GM04503 (cell line): ENCODE data around the gene ZNF764.

ENCODE experiments used
- DNase-seq: peaks from one replicate; pipeline ENCODE4 v3.0.0-alpha.2; 2012; ENCODE audit warnings: low read depth

ZNF764 gene

GRCh38 chr16:30570636-30571444, 12.7 kb upstream of the ZNF764 start:
- no peak for DNase-seq

- DNase-seq = no peak
Measured at GRCh38 chr16:30569746-30570635, 11.8 kb upstream of the ZNF764 start.

DNA sequence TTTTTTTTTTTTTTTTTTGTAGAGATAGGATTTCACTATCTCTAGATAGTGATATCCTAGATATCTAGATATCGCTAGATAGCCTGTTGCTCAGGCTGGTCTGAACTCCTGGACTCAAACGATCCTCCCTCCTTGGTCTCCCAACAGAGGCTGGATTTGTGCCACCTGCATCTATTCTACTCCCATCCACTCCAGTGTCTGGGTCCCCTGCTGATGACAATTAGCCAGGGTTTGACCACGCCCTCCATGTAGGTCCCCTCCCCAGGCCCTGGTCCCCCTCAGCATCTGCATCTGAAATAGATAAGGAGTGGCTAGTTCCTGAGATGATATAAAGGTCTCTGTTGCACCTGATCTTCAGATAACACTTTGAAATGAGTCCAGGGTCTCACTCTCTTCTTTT, 11.1 kb upstream of the ZNF764 start:
- no peak for DNase-seq

DNA sequence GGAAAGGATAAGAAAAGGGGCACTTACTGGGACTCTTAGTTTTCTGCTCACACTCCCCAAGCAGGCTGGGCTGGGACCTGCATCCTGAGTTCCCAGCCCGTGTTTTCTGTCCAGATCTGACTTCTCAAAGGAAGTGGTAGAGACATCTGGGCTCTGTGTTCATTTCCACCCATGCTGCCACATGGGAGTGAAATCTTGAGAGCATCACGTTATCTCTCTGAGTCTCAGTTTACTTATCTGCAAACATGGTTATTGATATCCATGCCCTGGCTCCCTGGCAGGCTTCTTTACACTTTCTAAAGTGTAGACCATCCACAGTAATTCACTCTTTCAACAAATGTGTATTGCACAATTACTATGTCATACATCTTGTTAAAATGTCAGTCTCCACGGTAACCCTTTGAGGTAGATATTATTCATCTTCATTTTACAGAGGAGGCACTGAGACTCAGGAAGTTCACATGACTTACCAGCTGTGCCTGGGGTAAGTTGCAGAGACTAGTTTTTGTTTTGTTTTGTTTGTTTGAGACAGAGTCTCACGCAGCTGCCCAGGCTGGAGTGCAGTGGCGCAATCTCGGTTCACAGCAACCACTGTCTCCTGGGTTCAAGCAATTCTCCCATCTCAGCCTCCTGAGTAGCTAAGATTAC, 9.9 kb upstream of the ZNF764 start:
- peak; percentile 56 for DNase-seq

- DNase-seq = no peak
Measured at GRCh38 chr16:30567160-30567990, 9.2 kb upstream of the ZNF764 start.

- DNase-seq = no peak
Measured at GRCh38 chr16:30566531-30566930, 8.4 kb upstream of the ZNF764 start.

- no peak for DNase-seq
Measured at GRCh38 chr16:30565984-30566383, 7.8 kb upstream of the ZNF764 start.

DNA sequence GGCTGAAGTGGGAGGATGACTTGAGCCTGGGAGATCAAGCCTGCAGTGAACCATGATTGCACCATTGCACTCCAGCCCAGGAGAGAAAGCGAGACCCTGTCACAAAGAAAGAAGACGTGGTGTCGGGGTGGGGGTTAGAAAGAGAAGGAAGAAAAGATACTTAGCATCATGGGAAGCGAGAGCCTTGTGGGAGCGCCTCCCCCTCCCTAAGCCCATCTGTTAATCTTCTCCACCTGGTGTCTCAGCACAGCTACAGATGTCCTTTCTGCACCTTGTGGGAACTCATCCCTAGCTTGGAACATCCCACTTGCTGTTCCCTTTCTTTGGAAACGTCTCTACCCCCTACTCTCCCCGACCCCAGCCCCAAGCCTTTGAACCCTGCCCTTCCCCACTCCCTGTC, 7.4 kb upstream of the ZNF764 start:
- DNase-seq = no peak

DNA sequence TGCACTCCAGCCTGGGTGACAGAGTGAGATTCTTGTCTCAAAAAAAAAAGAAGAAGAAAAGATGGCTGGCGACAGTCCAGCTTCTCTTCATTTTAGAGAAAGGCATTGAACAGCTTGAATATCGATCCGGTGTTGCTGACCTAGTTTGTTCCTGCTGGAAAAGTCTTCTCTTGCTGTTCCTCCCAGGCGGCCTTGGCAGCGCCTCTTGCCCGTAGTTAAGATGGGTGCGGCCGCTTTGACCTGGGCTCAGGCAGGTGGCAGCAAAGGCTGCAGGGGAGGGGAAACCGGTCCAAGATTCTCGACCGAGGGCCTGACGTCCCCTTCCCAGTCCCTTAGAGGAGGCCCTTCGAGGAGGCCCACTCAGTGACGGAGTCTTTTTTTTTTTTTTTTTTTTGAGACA, 3.8 kb upstream of the ZNF764 start:
- no peak for DNase-seq

DNA sequence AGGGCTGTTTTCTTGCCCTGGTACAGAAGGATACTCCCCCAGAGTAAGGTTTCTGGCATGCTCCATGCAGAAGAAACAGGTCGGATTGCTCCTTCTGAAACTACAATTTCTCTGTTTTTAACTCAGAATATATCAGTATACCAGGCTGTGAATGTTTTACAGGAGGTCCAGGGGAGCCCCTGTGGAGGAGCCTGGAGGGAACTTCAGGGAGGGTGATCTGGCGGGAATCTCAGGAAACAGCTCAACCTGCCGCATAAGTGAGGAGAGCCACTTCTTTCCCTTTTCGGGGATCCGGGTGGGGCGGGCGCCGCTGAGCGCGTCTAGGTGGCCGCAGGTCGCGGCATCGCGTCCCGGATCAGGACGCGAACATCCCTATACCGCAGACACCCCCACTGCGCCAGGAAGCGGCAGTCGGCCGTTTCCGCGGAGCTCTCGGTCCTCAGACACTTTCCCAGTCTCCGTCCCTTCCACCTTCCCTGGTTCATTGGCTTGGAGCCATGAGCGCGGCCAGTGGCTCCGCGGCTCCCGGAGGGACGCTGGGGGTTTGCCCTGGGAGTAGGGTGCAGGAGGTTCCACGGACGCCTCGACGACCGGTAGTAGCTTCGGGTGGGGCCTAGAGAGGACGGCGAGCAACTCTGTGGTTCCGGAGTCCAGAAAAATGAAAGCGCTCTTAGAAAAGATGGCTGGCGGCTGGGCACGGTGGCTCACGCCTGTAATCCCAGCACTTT, 3.1 kb upstream of the ZNF764 start:
- DNase-seq = no peak

GRCh38 chr16:30559690-30560089, 1.5 kb upstream of the ZNF764 start:
- no peak for DNase-seq

GRCh38 chr16:30558789-30559377, 709 bp upstream of the ZNF764 start:
- DNase-seq = no peak

- DNase-seq = no peak
Measured at GRCh38 chr16:30557707-30557956, 542 bp downstream of the ZNF764 start.

DNA sequence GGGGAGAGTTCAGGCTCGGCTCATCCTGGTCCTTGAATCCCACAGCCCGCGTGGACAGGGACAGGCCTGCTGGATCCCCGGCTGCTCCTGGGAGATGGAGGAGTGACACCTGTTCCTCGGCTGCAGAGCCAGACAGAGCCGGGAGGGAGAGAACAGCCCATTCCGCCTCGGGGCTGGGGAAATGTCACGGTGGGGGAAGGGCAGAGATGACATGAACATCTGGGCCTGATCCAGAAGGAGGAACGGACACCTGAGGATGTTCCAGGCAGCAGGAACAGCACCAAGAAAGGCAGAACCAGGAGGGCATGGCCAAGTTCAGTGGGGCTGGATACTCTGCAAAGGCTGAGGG, 2.1 kb downstream of the ZNF764 start:
- DNase-seq = no peak

DNA sequence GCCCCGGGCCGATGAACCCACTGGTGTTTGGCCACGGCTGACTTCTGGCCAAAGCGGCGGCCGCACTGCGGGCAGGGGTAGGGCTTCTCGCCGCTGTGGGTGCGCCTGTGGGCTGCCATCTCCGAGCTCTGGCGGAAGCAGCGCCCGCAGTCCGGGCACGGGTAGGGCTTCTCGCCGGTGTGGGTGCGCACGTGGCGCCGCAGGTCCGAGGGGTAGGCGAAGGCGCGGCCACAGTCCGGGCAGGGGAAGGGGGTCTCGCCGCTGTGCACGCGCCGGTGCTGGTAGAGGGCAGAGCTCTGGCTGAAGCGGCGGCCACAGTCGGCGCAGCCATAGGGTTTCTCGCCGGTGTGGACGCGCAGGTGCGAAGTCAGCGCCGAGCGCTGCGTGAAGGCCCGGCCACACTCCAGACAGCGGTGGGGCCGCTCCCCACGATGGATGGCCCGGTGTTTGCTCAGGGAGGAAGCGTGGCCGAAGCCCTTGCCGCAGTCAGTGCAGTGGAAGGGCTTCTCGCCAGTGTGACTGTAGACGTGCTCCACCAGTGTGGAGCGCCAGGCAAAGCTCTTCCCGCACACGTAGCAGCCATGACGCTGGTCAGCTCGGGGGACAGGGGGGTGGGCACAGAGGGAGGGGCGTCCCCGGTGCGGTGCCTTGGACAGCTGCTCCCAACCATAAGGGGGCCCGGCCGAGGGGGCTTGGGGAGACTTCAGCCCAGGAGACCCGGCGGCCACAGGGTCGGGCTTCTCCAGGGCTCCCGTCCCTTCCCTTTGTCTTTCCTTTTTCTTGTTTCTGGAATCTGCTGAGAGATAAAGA, 2.7 kb downstream of the ZNF764 start:
- DNase-seq = no peak

DNA sequence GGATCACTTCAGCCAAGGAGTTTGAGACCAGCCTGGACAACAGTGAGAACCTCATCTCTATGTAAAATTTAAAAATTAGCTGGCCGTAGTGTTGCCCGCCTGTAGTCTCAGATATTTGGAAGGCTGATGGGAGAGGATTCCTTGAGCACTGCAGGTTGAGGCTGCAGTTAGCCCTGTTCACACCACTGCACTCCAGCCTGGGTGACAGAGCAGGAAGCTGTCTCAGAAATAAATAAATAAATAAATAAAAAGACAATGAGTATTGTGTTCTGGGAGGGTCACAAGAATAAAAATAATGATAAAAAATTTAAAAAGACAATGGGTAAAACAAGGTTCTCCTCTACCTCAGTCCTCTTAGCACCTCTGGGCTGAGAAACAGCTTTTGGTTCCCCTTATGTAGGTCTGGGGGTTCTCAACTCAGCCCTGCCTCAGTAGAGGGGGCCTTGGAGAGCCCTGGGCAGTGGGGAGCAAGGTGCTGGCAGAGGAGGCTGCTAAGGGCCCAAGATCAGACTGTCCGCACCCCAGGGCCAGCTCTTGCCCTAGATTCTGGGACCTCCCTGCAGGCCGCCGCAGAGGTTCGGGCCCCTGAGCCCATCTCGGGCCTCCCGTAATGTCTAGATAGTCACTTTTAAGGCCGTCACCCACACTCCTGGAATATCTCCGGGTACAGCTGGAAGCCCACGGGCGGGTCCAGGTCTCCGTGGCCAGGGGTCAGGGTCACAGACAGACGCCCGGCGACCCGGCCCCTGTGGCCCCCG, 3.4 kb downstream of the ZNF764 start:
- no peak for DNase-seq

- DNase-seq = no peak
Measured at GRCh38 chr16:30553393-30553899, 4.7 kb downstream of the ZNF764 start.

DNA sequence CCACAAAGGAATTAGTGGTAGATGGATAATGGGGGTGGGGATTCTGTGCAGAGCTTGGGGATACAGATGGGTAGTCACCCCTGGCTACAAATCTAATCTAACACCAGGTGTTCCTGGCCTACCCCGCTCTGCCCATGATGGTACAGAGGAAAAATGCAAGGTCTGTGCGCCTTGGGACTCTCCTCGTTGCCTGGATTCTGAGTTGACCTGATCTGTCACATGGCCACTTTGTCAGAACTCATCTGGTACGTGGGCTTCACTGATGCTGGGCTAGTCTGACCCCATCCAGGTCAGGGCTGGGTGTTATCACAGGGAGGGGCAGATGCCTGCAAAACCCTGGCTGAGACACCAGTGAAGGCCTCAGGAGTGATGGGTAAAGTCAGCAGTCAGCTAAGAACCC, 5.2 kb downstream of the ZNF764 start:
- DNase-seq = no peak

DNA sequence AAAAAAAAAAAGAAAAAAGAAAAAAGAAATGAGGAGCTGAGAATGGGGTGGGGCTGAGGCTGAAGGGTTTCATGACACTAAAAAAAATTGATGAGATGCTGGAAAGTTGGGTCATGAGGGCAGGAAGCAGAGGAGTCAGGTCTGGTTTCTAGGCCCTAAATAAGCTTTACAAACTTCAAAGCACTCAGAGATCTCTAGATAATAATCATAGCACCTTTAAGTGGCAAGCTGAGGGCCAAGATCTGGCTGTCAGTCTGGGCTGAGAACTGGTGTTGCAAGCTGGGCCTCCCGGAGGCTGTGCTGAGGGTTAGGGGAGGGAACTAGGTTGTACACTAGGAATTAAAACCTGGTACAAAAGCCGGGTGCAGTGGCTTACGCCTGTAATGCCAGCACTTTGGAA, 6.4 kb downstream of the ZNF764 start:
- no peak for DNase-seq
